Activated CD4-positive, alpha-beta T cell treated with anti-CD3 and anti-CD28 coated beads, Interleukin-2, amount 50 U/mL, for 24 hours (primary cell): ENCODE results near the gene CPNE4.

ENCODE experiments used
- DNase-seq, 2 donors: peaks; one replicate each; pipeline ENCODE4 v3.0.0-alpha.2; 2020; ENCODE audit warnings: low read depth in 1 of 2, low spot score in 1 of 2

The CPNE4 gene

GRCh38 chr3:131743126-131743525 lies 291.7 kb downstream of the CPNE4 start:
- no peak for DNase-seq

- DNase-seq: no peak
These were observed 295.6 kb downstream of the CPNE4 start for GRCh38 chr3:131739211-131739610.

GRCh38 chr3:131738095-131738494 lies 296.7 kb downstream of the CPNE4 start:
- no peak for DNase-seq

- DNase-seq: no peak
These were observed 299.3 kb downstream of the CPNE4 start for GRCh38 chr3:131735544-131735943.

- DNase-seq: no peak
These were observed 299.7 kb downstream of the CPNE4 start for GRCh38 chr3:131735116-131735515.

GRCh38 chr3:131733086-131733841 lies 301.6 kb downstream of the CPNE4 start:
- no peak for DNase-seq

GRCh38 chr3:131731709-131732108 lies 303.1 kb downstream of the CPNE4 start:
- DNase-seq: no peak

GRCh38 chr3:131730581-131730980 lies 304.2 kb downstream of the CPNE4 start:
- DNase-seq: no peak

GRCh38 chr3:131729643-131730017 lies 305.2 kb downstream of the CPNE4 start:
- DNase-seq: no peak

- no peak for DNase-seq
These were observed 305.7 kb downstream of the CPNE4 start for GRCh38 chr3:131728898-131729642.

- DNase-seq: no peak
These were observed 309.4 kb downstream of the CPNE4 start for GRCh38 chr3:131725414-131725813.

GRCh38 chr3:131723343-131723742 lies 311.5 kb downstream of the CPNE4 start:
- DNase-seq: no peak

- no peak for DNase-seq
These were observed 317.3 kb downstream of the CPNE4 start for GRCh38 chr3:131717493-131717892.

GRCh38 chr3:131716943-131717342 lies 317.9 kb downstream of the CPNE4 start:
- no peak for DNase-seq

- DNase-seq: no peak
These were observed 318.8 kb downstream of the CPNE4 start for GRCh38 chr3:131716007-131716406.

GRCh38 chr3:131714585-131715220 lies 320.1 kb downstream of the CPNE4 start:
- no peak for DNase-seq

- no peak for DNase-seq
These were observed 321.2 kb downstream of the CPNE4 start for GRCh38 chr3:131713416-131714123.

GRCh38 chr3:131712662-131713061 lies 322.2 kb downstream of the CPNE4 start:
- no peak for DNase-seq

- DNase-seq: no peak
These were observed 323.6 kb downstream of the CPNE4 start for GRCh38 chr3:131711114-131711768.

GRCh38 chr3:131708241-131708640 lies 326.6 kb downstream of the CPNE4 start:
- DNase-seq: no peak

- DNase-seq: no peak
These were observed 329.2 kb downstream of the CPNE4 start for GRCh38 chr3:131705558-131706051.
